H7 (cell line): ENCODE measurements around the gene ADK. TPM values are rescaled to one million over a fixed set of nuclear protein-coding genes. Genes with fewer than 3 reads are reported as not detected.
"Not testable (repeated sequence)": the region's sequence is repeated elsewhere in the genome, so short reads cannot be mapped to it uniquely, and the experiment has no call there.

Source experiments
- DNase-seq: peaks from one replicate; pipeline ENCODE4 v3.0.0; 2012
- H3K27me3 ChIP-seq: 2 replicates; pipeline ENCODE4 v1.6.0; 2011; ENCODE audit warnings: mild to moderate bottlenecking, low read length; ENCODE audit not compliant: control insufficient read depth, insufficient read depth
- H3K36me3 ChIP-seq: replicated peaks from 2 replicates; pipeline ENCODE4 v1.5.1; 2011; ENCODE audit warnings: low read length; ENCODE audit not compliant: control insufficient read depth, insufficient read depth
- H3K4me3 ChIP-seq: 2 replicates; pipeline ENCODE4 v1.5.1; 2011; ENCODE audit warnings: low read depth, mild to moderate bottlenecking, control low read depth, low read length, moderate library complexity; ENCODE audit not compliant: insufficient read depth
- total RNA-seq: library from RNA; depleted of rRNA; stranded (reverse); fragments of >200 nt; shearing (Covaris generic); gene quantifications from 2 replicates; pipeline ENCODE4 v1.2.3, GENCODE V29; 2014

ADK gene
- total RNA-seq, 1 experiment from 2014 or later, result 20.1 TPM

DNA sequence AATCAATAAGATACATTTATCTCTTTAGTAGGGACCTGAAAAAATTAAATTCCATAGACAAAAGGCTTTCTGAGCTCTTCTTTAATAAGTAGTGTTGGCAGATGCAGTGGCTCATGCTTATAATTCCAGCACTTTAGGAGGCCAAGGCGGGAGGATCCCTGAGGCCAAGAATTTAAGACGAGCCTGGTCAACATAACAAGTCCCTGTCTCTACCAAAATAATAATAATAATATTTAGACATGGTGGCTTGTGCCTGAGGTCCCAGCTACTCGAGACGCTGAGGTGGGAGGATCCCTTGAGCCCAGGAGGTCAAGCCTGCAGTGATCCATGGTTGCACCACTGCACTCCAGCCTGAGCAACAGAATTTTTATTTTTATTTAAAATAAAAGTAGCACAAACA lies 280.8 kb downstream of the ADK start:
- DNase-seq, result no peak
- Histone ChIP-seq H3K4me3 (no peak overlapping the region), H3K27me3 (no peaks in the 10 kb centered on the region), H3K36me3 (no peaks in the 10 kb centered on the region)

DNA sequence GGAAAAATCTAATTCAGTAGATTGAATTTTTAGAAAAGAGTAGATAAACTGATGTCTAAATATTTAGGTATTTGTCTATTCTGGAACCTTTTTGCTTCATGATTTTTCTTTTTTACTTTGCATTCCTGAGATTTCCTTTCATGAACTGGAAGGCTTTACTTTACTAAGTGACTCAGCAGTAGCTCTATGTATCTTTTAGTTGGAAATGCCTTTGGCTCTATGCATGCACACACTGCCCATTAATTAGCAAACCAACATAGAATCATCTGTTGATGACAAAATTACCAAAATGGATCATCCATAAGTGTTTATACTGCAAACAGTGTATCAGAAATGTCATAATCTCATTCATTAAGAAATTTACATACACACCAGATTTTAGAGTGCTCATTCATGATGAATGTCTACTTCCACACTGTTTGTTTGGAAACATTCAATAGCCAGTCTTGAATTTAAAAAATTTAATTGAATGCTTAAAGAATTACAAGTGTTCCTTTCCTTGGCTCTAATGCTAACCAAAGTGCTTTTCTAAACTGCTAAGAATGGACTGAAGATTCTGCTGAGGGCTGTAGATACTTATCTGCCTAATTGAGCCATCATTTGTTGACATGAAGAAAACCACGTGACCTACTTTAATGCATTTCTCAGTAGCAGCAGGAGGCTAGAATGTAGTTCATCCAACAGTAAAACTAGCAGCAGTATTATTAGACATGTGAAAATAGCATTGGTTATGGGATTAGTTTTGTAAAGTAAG lies 282.0 kb downstream of the ADK start:
- H3K36me3 ChIP-seq, result no peaks in the 10 kb centered on the region
- DNase-seq, result no peak
- H3K27me3 ChIP-seq, result no peaks in the 10 kb centered on the region
- H3K4me3 ChIP-seq, result no peak overlapping the region

DNA sequence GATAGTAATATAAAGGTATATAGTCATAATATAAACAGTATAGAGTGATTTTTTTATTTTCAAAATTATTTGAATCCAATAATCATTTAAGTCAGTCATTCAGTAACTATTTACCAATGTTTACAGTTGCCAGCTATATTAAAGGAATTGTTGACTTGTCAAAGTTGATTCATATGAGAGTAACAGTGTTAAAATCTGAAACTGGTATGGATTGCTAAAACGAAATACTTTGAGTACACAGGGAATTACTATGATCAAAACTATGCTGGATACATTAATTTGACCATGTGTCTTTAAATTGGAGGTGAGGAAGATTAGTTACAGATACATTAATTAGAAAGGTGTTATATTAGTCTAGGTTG lies 282.6 kb downstream of the ADK start:
- no peak for DNase-seq
- no peaks in the 10 kb centered on the region for H3K36me3 ChIP-seq
- no peaks in the 10 kb centered on the region for H3K27me3 ChIP-seq
- H3K4me3 ChIP-seq, result no peak overlapping the region

DNA sequence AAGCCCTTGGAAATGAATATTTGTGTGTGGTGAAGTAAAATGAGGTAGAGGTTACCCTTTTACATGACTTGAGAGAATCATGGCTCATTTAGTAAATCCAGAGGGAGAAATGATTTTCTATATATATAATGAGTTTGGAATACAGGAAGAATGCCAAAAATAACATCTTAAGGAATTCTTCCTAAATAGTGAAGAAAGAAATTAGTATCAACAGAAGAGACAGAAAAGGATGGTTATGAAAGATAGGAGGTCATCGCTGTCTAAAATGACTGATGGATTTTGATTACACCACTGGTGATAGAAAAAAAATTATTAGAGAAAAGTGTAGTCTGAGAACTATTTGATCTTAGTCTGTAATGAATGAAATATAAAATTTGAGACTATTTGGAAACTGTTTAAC lies 283.0 kb downstream of the ADK start:
- Histone ChIP-seq H3K36me3 (no peaks in the 10 kb centered on the region), H3K4me3 (no peak overlapping the region), H3K27me3 (no peaks in the 10 kb centered on the region)
- DNase-seq, result no peak

DNA sequence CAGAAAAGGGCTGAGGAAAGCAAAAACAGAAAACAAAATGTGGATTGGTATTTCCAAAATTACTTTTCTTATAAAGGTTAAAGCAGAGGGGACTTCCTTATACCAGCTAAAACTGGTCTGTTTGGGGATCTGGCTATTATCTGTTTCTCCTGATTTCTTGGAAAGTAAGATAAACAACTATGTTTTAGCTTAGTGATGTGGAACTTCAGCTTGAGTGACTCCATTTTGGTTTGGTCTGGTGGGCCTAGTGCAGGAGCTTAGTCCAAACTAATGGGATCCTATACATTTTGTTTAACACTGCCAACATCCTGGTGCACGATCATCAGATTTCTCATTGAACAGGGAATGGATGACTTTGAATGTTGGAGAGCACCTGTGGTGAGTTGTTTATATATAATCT lies 283.5 kb downstream of the ADK start:
- DNase-seq, result no peak
- Histone ChIP-seq H3K27me3 (no peaks in the 10 kb centered on the region), H3K36me3 (no peaks in the 10 kb centered on the region), H3K4me3 (no peak overlapping the region)

DNA sequence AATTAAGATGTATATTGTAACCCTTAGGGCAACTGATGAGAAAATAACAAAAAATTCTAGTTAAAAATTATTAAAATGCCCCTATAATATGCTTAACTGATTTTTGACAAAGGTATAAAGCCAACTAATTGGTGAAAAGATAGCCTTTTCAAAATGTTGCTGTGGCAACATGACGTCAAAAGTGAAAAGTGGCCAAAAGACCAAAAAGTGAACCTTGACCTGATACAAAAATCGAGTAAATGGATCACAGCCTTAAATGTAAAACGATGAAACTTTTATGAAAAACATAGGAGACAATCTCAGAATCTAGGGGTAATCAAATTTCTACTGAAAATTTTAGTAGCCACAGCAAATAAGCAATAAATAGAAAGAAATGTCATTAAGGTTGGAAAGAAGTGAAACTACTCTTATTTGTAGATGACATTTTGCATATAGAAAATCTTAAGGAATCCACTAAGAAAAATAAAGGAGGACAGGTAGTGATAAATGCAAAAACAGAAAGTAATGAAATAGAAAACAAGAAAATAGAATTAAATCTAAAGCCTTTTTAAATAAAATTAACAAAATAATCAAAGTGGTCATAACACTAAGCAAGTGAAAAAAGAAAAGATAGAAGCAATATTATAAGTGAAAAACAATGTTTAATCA lies 285.6 kb downstream of the ADK start:
- Histone ChIP-seq H3K27me3 (no peaks in the 10 kb centered on the region), H3K4me3 (no peak overlapping the region), H3K36me3 (no peaks in the 10 kb centered on the region)
- DNase-seq, result no peak

DNA sequence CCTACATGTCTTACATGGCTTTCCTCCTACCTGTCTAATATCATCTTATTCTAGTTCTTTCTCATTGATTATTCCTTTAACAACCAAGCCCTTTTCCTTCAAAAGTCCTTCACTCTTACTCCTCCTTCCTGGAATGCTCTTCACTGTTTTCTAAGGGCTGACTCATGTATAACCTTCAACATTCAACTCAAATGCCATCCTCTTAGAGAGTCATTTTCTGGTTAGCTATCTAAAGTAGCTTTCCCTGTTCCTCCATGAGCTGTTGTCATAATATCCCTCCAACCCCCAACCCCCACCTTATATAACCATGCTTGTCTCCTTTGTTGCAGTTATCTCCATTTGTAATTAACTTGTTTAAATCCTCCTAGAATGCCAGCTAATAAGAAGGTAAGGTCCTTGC lies 286.8 kb downstream of the ADK start:
- Histone ChIP-seq H3K36me3 (no peaks in the 10 kb centered on the region), H3K4me3 (no peak overlapping the region), H3K27me3 (no peaks in the 10 kb centered on the region)
- DNase-seq, result no peak

DNA sequence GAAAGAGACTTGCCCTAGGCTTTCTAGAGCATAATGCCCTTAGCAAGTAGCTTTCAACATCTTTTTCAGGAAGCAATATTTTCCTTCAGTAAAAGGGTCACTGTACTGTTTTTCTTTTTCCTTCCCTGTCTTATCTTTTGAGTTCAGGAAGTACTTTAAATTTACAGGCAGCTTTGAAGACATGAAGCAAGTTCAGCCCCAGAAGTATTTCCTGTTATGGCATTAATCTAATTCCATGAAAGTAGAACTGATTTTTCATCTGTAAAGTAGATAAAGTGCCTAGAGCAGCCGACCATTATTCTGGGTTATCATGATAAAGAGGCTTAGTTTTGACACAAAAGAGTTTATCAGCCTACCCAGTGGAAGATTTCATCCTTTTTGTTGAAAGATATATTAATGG lies 288.2 kb downstream of the ADK start:
- no peak for DNase-seq
- no peak overlapping the region for H3K4me3 ChIP-seq
- H3K27me3 ChIP-seq, result no peaks in the 10 kb centered on the region
- H3K36me3 ChIP-seq, result no peaks in the 10 kb centered on the region

DNA sequence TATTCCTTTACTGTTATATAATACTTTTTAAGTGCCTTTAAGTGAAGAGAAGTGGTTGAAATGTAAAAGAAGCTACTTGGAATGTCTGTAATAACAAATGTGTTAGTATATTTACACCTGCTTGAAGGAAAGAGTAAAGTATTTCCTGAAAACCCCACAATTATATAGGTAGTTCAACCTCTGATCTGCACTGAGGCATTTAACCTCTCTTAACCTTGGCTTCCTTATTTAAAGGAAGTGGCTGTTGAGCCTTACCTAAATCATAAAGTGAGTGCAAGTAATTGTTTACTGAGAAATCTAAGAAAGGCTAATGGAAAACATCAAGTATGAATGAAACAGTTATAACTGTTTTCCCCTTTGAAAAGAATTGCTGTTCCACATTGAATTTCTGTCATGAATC lies 294.5 kb downstream of the ADK start:
- Histone ChIP-seq H3K4me3 (no peak overlapping the region), H3K36me3 (no peaks in the 10 kb centered on the region), H3K27me3 (no peaks in the 10 kb centered on the region)
- DNase-seq, result no peak

DNA sequence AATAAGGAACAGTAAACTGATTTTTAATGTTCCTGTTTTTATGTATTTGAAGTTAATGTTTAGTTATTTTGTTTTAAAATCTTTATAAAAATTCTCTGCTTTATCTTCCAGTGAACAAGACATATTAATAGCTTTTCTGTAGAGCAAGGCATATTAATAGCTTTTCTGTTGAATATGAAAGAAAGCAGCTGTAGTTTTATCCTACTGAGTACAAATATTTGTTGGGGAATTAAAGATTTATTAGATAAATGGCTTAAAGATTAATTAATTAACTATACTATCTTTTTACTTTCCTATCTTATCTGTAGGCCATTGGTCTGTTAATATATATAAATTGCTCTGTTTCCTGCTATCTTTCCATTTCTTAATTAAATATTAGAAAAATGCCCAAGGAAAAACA lies 299.6 kb downstream of the ADK start:
- Histone ChIP-seq H3K4me3 (no peak overlapping the region), H3K27me3 (no peaks in the 10 kb centered on the region), H3K36me3 (no peaks in the 10 kb centered on the region)
- no peak for DNase-seq

DNA sequence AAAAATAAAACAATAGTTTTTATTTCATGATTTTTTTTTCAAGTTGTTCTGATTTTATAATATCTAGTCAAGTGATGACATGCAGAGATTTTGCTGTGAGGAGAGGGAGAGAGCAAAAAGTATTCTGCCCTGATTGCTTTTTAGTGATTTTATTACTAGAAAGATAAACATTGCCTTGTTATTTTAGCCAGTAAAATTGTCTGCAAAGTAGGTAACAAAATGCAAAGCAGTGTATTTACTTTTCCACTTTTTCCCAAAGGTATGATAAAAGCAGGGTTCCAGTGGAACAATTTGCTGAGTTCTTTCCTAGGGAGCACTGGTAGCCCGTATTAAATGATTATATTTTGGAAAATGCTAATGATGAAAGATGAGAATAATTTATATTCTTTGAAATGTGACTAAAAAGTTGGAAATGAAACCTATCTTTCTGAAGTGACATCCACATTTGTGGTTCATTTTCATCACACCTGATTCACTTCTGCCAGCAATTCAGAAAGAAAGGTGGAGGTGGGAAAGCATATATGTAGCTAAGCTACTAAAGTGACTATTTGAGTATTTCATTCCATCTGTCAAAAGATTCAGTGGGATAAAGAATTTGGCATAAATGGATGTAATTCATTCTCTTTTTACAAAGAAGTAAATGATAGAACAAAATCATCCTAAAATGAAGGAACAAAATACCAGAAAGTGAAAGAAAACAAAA lies 300.3 kb downstream of the ADK start:
- Histone ChIP-seq H3K4me3 (no peak overlapping the region), H3K27me3 (no peaks in the 10 kb centered on the region), H3K36me3 (no peaks in the 10 kb centered on the region)
- DNase-seq, result no peak

DNA sequence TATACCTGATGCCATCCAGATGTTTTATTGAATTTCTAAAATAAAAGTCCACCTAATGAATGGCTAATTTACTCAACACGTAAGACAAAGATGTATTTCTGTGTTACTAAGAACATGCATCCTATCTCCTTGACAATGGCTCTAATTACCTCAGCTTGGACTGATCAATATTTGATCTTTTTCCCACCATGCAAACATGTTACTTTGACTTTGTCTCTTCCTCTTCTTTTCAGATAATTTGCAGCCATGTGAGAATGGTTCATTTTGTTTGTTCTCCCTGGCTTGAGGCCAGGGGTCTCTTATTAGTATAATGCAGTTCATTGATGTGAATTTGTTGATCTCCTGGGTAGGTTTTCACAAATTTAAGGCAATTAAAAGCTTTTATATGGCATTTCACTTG lies 302.1 kb downstream of the ADK start:
- Histone ChIP-seq H3K36me3 (no peaks in the 10 kb centered on the region), H3K4me3 (no peak overlapping the region), H3K27me3 (no peaks in the 10 kb centered on the region)
- no peak for DNase-seq

DNA sequence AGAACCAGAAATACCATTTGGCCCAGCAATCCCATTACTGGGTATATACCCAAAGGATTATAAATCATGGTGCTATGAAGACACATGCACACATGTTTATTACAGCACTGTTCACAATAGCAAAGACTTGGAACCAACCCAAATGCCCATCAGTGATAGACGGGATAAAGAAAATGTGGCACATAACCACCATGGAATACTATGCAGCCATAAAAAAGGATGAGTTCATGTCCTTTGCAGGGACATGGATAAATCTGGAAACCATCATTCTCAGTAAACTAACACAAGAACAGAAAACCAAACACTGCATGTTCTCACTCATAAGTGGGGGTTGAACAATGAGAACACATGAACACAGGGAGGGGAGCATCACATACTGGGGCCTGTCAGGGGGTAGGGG lies 306.5 kb downstream of the ADK start:
- H3K36me3 ChIP-seq, DNase-seq, H3K4me3 ChIP-seq, H3K27me3 ChIP-seq: not testable (repeated sequence)

DNA sequence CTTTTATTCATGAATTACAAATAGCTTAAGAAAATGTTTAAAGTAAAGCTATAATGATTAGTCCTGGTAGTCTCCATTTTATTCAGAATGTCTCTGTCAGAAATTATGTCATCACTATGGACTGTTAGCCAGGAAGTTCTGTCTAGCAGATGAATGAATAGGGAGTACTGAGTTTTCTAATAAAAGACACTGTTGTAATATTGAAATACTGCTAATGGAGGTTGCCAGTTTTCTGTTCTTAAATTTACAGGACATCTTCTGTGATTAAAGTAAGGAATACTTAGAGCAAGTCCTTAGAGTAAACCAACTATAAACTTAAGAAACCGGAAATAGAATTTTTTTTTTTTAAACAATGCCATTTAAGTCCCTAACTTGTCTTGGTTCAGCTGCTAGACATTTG lies 309.8 kb downstream of the ADK start:
- Histone ChIP-seq H3K27me3 (no peaks in the 10 kb centered on the region), H3K4me3 (no peak overlapping the region), H3K36me3 (no peaks in the 10 kb centered on the region)
- no peak for DNase-seq

DNA sequence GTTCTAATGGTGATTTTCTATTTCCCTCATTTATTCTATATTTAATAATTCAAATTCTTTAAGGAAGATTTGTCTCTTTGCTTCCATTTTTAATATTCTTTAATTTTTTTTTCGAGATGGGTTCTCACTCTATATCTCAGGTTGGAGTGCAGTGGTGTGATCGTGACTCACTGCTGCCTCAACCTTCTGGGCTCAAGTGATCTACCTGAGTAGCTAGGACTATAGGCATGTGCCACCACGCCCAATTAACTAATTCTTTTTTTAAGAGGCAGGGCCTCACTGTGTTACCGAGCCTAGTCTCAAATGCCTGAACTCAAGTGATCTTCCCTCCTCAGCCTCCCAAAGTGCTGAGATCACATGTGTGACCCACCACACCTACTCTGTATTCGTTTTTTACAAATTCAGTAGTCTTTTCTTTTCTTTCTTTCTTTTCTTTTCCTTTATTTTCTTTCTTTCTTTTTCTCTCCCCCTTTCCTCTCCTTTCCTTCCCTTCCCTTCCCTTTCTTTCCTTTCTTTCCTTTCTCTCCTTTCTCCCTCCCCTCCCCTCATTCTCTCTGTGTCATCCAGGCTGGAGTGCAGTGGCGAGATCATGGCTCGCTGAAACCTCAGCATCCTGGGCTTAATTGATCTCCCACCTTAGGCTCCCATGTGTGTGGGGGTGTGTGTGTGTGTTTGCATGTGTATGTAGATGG lies 323.1 kb downstream of the ADK start:
- H3K36me3 ChIP-seq, result no peaks in the 10 kb centered on the region
- no peak for DNase-seq
- H3K27me3 ChIP-seq, result no peaks in the 10 kb centered on the region
- no peak overlapping the region for H3K4me3 ChIP-seq
